Cerebellar nuclear complex (tissue), 1 donor: ENCODE results near the gene CPNE4.
"Not testable (repeated sequence)": the region's sequence is repeated elsewhere in the genome, so short reads cannot be mapped to it uniquely, and the experiment has no call there.

ENCODE experiments used
- DNase-seq, 2 experiments: peaks; one replicate each; lab custom pipeline; 2025; lab: John Stamatoyannopoulos, UW

CPNE4 gene

GRCh38 chr3:132016061-132017041 lies 18.5 kb downstream of the CPNE4 start:
- no peak for DNase-seq

- DNase-seq = no peak
Measured at GRCh38 chr3:132014105-132014504, 20.7 kb downstream of the CPNE4 start.

- no peak for DNase-seq
Measured at GRCh38 chr3:132009241-132009640, 25.6 kb downstream of the CPNE4 start.

- no peak for DNase-seq
Measured at GRCh38 chr3:132008837-132009236, 26.0 kb downstream of the CPNE4 start.

- DNase-seq = no peak
Measured at GRCh38 chr3:132007617-132008016, 27.2 kb downstream of the CPNE4 start.

- no peak for DNase-seq
Measured at GRCh38 chr3:132006605-132007204, 28.1 kb downstream of the CPNE4 start.

- no peak for DNase-seq
Measured at GRCh38 chr3:132004571-132004970, 30.2 kb downstream of the CPNE4 start.

GRCh38 chr3:132003685-132004084 lies 31.1 kb downstream of the CPNE4 start:
- no peak for DNase-seq

- DNase-seq = no peak
Measured at GRCh38 chr3:132001999-132002398, 32.8 kb downstream of the CPNE4 start.

- no peak for DNase-seq
Measured at GRCh38 chr3:132001036-132001435, 33.8 kb downstream of the CPNE4 start.

GRCh38 chr3:131998027-131998426 lies 36.8 kb downstream of the CPNE4 start:
- no peak for DNase-seq

- DNase-seq = no peak
Measured at GRCh38 chr3:131995891-131996290, 38.9 kb downstream of the CPNE4 start.

GRCh38 chr3:131989318-131989717 lies 45.5 kb downstream of the CPNE4 start:
- DNase-seq = no peak

- DNase-seq = no peak
Measured at GRCh38 chr3:131988209-131988608, 46.6 kb downstream of the CPNE4 start.

- DNase-seq = no peak
Measured at GRCh38 chr3:131983689-131984088, 51.1 kb downstream of the CPNE4 start.

- no peak for DNase-seq
Measured at GRCh38 chr3:131981323-131981722, 53.5 kb downstream of the CPNE4 start.

- no peak for DNase-seq
Measured at GRCh38 chr3:131976448-131976847, 58.4 kb downstream of the CPNE4 start.

GRCh38 chr3:131975047-131975446 lies 59.8 kb downstream of the CPNE4 start:
- no peak for DNase-seq

- no peak for DNase-seq
Measured at GRCh38 chr3:131973731-131974130, 61.1 kb downstream of the CPNE4 start.

- DNase-seq = no peak
Measured at GRCh38 chr3:131972550-131972949, 62.3 kb downstream of the CPNE4 start.

GRCh38 chr3:131972091-131972490 lies 62.7 kb downstream of the CPNE4 start:
- DNase-seq = no peak

GRCh38 chr3:131963442-131963841 lies 71.4 kb downstream of the CPNE4 start:
- DNase-seq = not testable (repeated sequence)

GRCh38 chr3:131962982-131963381 lies 71.8 kb downstream of the CPNE4 start:
- DNase-seq = no peak
